ENCODE measurements around the gene DTNB.

DTNB gene

GRCh38 chr2:25361261-25362048 lies 311.9 kb downstream of the DTNB start:
- DNase-seq, result no peak

GRCh38 chr2:25358836-25359235 lies 314.5 kb downstream of the DTNB start:
- no peak for DNase-seq

GRCh38 chr2:25358249-25358815 lies 315.0 kb downstream of the DTNB start:
- DNase-seq, result no peak

GRCh38 chr2:25356088-25356487 lies 317.3 kb downstream of the DTNB start:
- no peak for DNase-seq

- DNase-seq, result no peak
Observed at GRCh38 chr2:25355270-25355669, 318.1 kb downstream of the DTNB start.

GRCh38 chr2:25354116-25354515 lies 319.3 kb downstream of the DTNB start:
- DNase-seq, result no peak

- DNase-seq, result no peak
Observed at GRCh38 chr2:25349397-25349796, 324.0 kb downstream of the DTNB start.

- DNase-seq, result no peak
Observed at GRCh38 chr2:25347846-25348245, 325.5 kb downstream of the DTNB start.

GRCh38 chr2:25347205-25347815 lies 326.1 kb downstream of the DTNB start:
- DNase-seq, result no peak

GRCh38 chr2:25343187-25343825 lies 330.1 kb downstream of the DTNB start:
- no peak for DNase-seq

- DNase-seq, result peak; percentile 85
Observed at GRCh38 chr2:25342372-25343186, 330.8 kb downstream of the DTNB start.

GRCh38 chr2:25341753-25342371 lies 331.5 kb downstream of the DTNB start, which contains the start of gene DNMT3A:
Gene DNMT3A, minus strand, starts transcription at chr2:25341925. Its CDS starts 27,941 bp downstream, at chr2:25313984.
- DNase-seq, result peak; percentile 46

GRCh38 chr2:25341011-25341727 lies 332.2 kb downstream of the DTNB start:
- DNase-seq, result no peak

GRCh38 chr2:25340181-25340921 lies 333.0 kb downstream of the DTNB start:
- no peak for DNase-seq

GRCh38 chr2:25339791-25340180 lies 333.6 kb downstream of the DTNB start:
- DNase-seq, result no peak

- no peak for DNase-seq
Observed at GRCh38 chr2:25339211-25339674, 334.1 kb downstream of the DTNB start.

- DNase-seq, result no peak
Observed at GRCh38 chr2:25338401-25338800, 335.0 kb downstream of the DTNB start.

- no peak for DNase-seq
Observed at GRCh38 chr2:25337891-25338290, 335.5 kb downstream of the DTNB start.

GRCh38 chr2:25337276-25337675 lies 336.1 kb downstream of the DTNB start:
- no peak for DNase-seq

- no peak for DNase-seq
Observed at GRCh38 chr2:25336383-25336841, 337.0 kb downstream of the DTNB start.

GRCh38 chr2:25335971-25336370 lies 337.4 kb downstream of the DTNB start:
- DNase-seq, result no peak
